GM15510 (cell line): ENCODE measurements around the gene AVEN.

Experiments used
- POLR2A ChIP-seq: IDR thresholded peaks from 3 replicates; pipeline ENCODE4 v1.6.1; 2011; ENCODE audit warnings: borderline replicate concordance; ENCODE audit not compliant: insufficient read length; ENCODE audit errors: extremely low read depth

AVEN gene

GRCh38 chr15:33834892-33835743, 203.9 kb downstream of the AVEN start:
- no peak for TF ChIP-seq POLR2A

GRCh38 chr15:33831646-33832045, 207.4 kb downstream of the AVEN start:
- TF ChIP-seq POLR2A, result no peak

GRCh38 chr15:33830351-33830750, 208.7 kb downstream of the AVEN start:
- no peak for TF ChIP-seq POLR2A

- no peak for TF ChIP-seq POLR2A
Observed at GRCh38 chr15:33826201-33826600, 212.8 kb downstream of the AVEN start.

GRCh38 chr15:33825453-33825852, 213.6 kb downstream of the AVEN start:
- TF ChIP-seq POLR2A, result no peak

GRCh38 chr15:33823119-33823518, 215.9 kb downstream of the AVEN start:
- TF ChIP-seq POLR2A, result no peak

GRCh38 chr15:33822479-33822878, 216.5 kb downstream of the AVEN start:
- no peak for TF ChIP-seq POLR2A
